Fibroblast of lung (primary cell): ENCODE results near the gene CIART. TPM values are rescaled to one million over a fixed set of nuclear protein-coding genes. Genes with fewer than 3 reads are reported as not detected.
"Not testable (repeated sequence)": the region's sequence is repeated elsewhere in the genome, so short reads cannot be mapped to it uniquely, and the experiment has no call there.

Experiments used
- DNase-seq, 2 donors: peaks; one replicate each; pipeline versions ENCODE4 v3.0.0 to v3.0.0-alpha.2; 2010; ENCODE audit warnings: low read depth in 2 of 2
- H2AFZ ChIP-seq: 2 replicates; pipeline ENCODE4 v1.5.1; 2012; ENCODE audit warnings: low read length, control low read depth, inconsistent platforms
- H3K27ac ChIP-seq: 2 replicates; pipeline ENCODE4 v1.5.1; 2011; ENCODE audit warnings: low read length, control low read depth; ENCODE audit not compliant: insufficient read depth
- H3K27me3 ChIP-seq: 2 replicates; pipeline ENCODE4 v1.5.1; 2011; ENCODE audit warnings: mild to moderate bottlenecking, low read length; ENCODE audit not compliant: control insufficient read depth, insufficient read depth
- H3K36me3 ChIP-seq: 2 replicates; pipeline ENCODE4 v1.5.1; 2011; ENCODE audit warnings: low read length; ENCODE audit not compliant: control insufficient read depth, insufficient read depth
- H3K4me1 ChIP-seq: 2 replicates; pipeline ENCODE4 v1.5.1; 2011; ENCODE audit warnings: low read length; ENCODE audit not compliant: control insufficient read depth, insufficient read depth; ENCODE audit errors: extremely low read depth
- H3K4me2 ChIP-seq: 2 replicates; pipeline ENCODE4 v1.5.1; 2011; ENCODE audit warnings: low read length, control low read depth; ENCODE audit not compliant: insufficient read depth; ENCODE audit errors: extremely low read depth
- H3K4me3 ChIP-seq, 4 experiments: fragments of 200-600 bp in 1 of 4; sonication (generic) in 1 of 4; replicated peaks in 1 of 4; 2 replicates each; pipeline ENCODE4 v1.5.1; 2011 to 2016; ENCODE audit warnings: low read length in 4 of 4, low read depth in 3 of 4, mild to moderate bottlenecking in 3 of 4, control low read depth in 2 of 4, inconsistent platforms in 1 of 4, mixed read lengths in 1 of 4; ENCODE audit not compliant: insufficient read depth in 1 of 4; ENCODE audit errors: control extremely low read depth in 1 of 4
- H3K79me2 ChIP-seq: 2 replicates; pipeline ENCODE4 v1.5.1; 2012; ENCODE audit warnings: mild to moderate bottlenecking, low read length, inconsistent platforms; ENCODE audit not compliant: control insufficient read depth, insufficient read depth
- H3K9ac ChIP-seq: 2 replicates; pipeline ENCODE4 v1.5.1; 2011; ENCODE audit warnings: mild to moderate bottlenecking, low read length, control low read depth; ENCODE audit not compliant: insufficient read depth
- H3K9me3 ChIP-seq: 2 replicates; pipeline ENCODE4 v1.5.1; 2012; ENCODE audit warnings: low read depth, low read length; ENCODE audit not compliant: control insufficient read depth, insufficient read depth
- H4K20me1 ChIP-seq: 2 replicates; pipeline ENCODE4 v1.5.1; 2011; ENCODE audit warnings: low read length; ENCODE audit not compliant: control insufficient read depth, insufficient read depth; ENCODE audit errors: extremely low read depth
- EZH2 ChIP-seq: IDR thresholded peaks from 2 replicates; pipeline ENCODE4 v1.5.1; 2012; ENCODE audit warnings: low read length, control low read depth, mild to moderate bottlenecking; ENCODE audit errors: missing control alignments
- polyA plus RNA-seq, 2 donors: library from polyadenylated mRNA; depleted of rRNA in 1 of 2; stranded (reverse) in 1 of 2; unstranded in 1 of 2; fragments of >200 nt; gene quantifications; 2 replicates each; pipeline ENCODE4 v1.2.1, GENCODE V29; 2011 to 2012; ENCODE audit warnings: missing spikeins in 1 of 2
- total RNA-seq: library from RNA; depleted of rRNA; stranded (reverse); fragments of >200 nt; gene quantifications from 2 replicates; pipeline ENCODE4 v1.2.1, GENCODE V29; 2014
- TF ChIP-seq, protein P1 (sequence below), 2 donors: IDR thresholded peaks in 1 of 2; conservative IDR thresholded peaks in 1 of 2; 1 replicate in 1 of 2; 2 replicates in 1 of 2; pipeline ENCODE4 v1.5.1; 2011 to 2012; ENCODE audit warnings: low read length in 2 of 2, control low read depth in 1 of 2, inconsistent platforms in 1 of 2, low read depth in 1 of 2, mild to moderate bottlenecking in 1 of 2

The CIART gene
- total and polyA plus RNA-seq, 2 donors (not counting 1 experiment from before 2014, with no cell fraction given): 10.4 to 15.3 TPM

DNA sequence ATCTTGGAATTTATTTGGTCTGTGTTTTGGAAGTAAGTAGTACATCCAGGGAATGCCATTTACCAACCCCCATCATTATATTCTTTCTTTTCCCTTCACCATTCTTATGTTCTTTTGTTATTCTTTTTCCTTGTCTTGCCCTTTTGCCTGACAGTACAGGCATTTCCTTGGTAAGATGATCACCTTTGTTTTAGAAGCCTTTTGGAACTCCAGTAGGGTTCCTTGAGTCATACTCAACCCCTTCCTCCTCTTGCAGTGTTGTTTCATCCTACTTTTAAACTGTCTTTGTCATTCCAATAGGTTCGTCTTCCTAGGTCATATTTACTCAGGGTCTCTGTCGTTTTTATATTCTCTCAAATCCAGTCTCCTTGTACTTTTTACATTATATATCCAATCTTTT, 20.5 kb downstream of the CIART start:
- Histone ChIP-seq H3K79me2 (no peaks in the 10 kb centered on the region), H3K36me3 (peaks cover 8% of the 10 kb centered on the region), H3K4me3 (no peak overlapping the region), H3K4me1 (no peaks in the 10 kb centered on the region), H3K27ac (no peak overlapping the region), H3K27me3 (no peaks in the 10 kb centered on the region), H4K20me1 (no peaks in the 10 kb centered on the region), H3K9ac (no peak overlapping the region), H3K4me2 (no peak overlapping the region), H3K9me3 (no peaks in the 10 kb centered on the region), H2AFZ (no peak overlapping the region)
- TF ChIP-seq, protein P1, sequence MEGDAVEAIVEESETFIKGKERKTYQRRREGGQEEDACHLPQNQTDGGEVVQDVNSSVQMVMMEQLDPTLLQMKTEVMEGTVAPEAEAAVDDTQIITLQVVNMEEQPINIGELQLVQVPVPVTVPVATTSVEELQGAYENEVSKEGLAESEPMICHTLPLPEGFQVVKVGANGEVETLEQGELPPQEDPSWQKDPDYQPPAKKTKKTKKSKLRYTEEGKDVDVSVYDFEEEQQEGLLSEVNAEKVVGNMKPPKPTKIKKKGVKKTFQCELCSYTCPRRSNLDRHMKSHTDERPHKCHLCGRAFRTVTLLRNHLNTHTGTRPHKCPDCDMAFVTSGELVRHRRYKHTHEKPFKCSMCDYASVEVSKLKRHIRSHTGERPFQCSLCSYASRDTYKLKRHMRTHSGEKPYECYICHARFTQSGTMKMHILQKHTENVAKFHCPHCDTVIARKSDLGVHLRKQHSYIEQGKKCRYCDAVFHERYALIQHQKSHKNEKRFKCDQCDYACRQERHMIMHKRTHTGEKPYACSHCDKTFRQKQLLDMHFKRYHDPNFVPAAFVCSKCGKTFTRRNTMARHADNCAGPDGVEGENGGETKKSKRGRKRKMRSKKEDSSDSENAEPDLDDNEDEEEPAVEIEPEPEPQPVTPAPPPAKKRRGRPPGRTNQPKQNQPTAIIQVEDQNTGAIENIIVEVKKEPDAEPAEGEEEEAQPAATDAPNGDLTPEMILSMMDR (conservative IDR thresholded peaks at IDR 0.05 in 1 of 2, IDR thresholded peaks at IDR 0.05 in 1 of 2; ENCODE audit: low read depth in 1 of 2, low read length in 2 of 2): no peak
- TF ChIP-seq EZH2: no peak
- DNase-seq: no peak

GRCh38 chr1:150308585-150308984, 26.2 kb downstream of the CIART start:
- H3K4me3 ChIP-seq, H4K20me1 ChIP-seq, DNase-seq, H3K9me3 ChIP-seq, H2AFZ ChIP-seq, H3K36me3 ChIP-seq, H3K27ac ChIP-seq, H3K79me2 ChIP-seq, H3K4me2 ChIP-seq, H3K9ac ChIP-seq, H3K27me3 ChIP-seq, H3K4me1 ChIP-seq: not testable (repeated sequence)

DNA sequence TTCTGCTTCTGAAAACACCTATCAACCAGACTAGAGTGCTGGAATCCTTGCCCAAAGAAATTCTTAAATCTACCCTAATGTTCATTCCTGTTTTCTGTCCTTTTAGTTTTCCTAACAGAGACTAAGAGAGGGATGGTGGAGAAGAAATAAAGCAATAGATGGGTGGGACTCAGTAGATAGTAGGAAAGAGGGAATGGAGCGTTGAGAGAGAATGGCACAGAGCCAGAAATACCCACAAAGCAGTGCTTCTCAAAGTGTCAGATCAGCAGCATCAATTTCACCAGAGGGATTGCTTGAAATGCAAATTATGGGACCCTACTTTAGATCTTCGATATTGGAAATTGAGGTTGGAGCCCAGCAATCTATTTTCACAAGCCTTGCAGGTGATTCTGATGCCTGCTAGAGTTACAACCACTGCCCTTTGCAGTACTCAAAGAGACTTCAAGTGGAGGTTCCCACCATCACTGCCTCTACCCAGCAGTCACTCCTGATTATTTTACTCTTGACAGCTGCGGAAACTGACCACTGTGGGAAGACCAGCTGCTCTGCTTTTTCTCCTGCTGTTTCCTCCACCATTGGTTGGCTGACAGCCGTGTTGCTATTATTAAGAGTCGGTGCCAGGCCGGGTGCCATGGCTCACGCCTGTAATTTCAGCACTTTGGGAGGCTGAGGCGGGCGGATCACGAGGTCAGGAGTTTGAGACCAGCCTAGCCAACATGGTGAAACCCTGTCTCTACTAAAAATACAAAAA, 27.6 kb downstream of the CIART start:
- Histone ChIP-seq H3K36me3 (no peaks in the 10 kb centered on the region), H3K27ac (no peak overlapping the region), H3K4me2 (no peak overlapping the region), H3K4me1 (no peaks in the 10 kb centered on the region), H3K79me2 (no peaks in the 10 kb centered on the region), H2AFZ (no peak overlapping the region), H3K4me3 (no peak overlapping the region), H3K9ac (no peak overlapping the region), H3K27me3 (no peaks in the 10 kb centered on the region), H4K20me1 (no peaks in the 10 kb centered on the region), H3K9me3 (no peaks in the 10 kb centered on the region)
- TF ChIP-seq, protein P1 (conservative IDR thresholded peaks at IDR 0.05 in 1 of 2, IDR thresholded peaks at IDR 0.05 in 1 of 2; ENCODE audit: low read depth in 1 of 2, low read length in 2 of 2): no peak
- no peak for TF ChIP-seq EZH2
- DNase-seq: peak in 1 of 2 donors; percentile 43
